IPS-18a (cell line): ENCODE results near the gene RAB23.

Experiments used
- H3K27ac ChIP-seq: one replicate; pipeline ENCODE4 v1.5.1; 2013; ENCODE audit warnings: low read length
- H3K27me3 ChIP-seq: one replicate; pipeline ENCODE4 v1.6.1; 2013; ENCODE audit warnings: mild to moderate bottlenecking, low read length; ENCODE audit not compliant: control insufficient read depth, insufficient read depth
- H3K36me3 ChIP-seq: one replicate; pipeline ENCODE4 v1.6.1; 2013; ENCODE audit warnings: low read depth, low read length; ENCODE audit not compliant: control insufficient read depth
- H3K4me1 ChIP-seq: one replicate; pipeline ENCODE4 v1.6.1; 2013; ENCODE audit warnings: low read depth, low read length; ENCODE audit not compliant: control insufficient read depth
- H3K4me3 ChIP-seq: one replicate; pipeline ENCODE4 v1.5.1; 2013; ENCODE audit warnings: low read length
- H3K9ac ChIP-seq: one replicate; pipeline ENCODE4 v1.6.1; 2013; ENCODE audit warnings: mild to moderate bottlenecking, low read length, moderate library complexity
- H3K9me3 ChIP-seq: one replicate; pipeline ENCODE4 v1.6.1; 2013; ENCODE audit warnings: low read depth, low read length; ENCODE audit not compliant: control insufficient read depth

The RAB23 gene

GRCh38 chr6:57207141-57207540, 15.0 kb downstream of the RAB23 start:
- Histone ChIP-seq H3K9ac (no peak overlapping the region), H3K9me3 (no peaks in the 10 kb centered on the region), H3K27ac (no peak overlapping the region)

GRCh38 chr6:57205550-57206328, 16.4 kb downstream of the RAB23 start:
- no peaks in the 10 kb centered on the region for H3K36me3 ChIP-seq
- H3K27ac ChIP-seq, result no peak overlapping the region
- no peak overlapping the region for H3K4me3 ChIP-seq
- H3K9me3 ChIP-seq, result no peaks in the 10 kb centered on the region
- H3K27me3 ChIP-seq, result no peaks in the 10 kb centered on the region
- no peak overlapping the region for H3K9ac ChIP-seq
- no peaks in the 10 kb centered on the region for H3K4me1 ChIP-seq

More at GRCh38 chr6:57207141-57207540, 15.0 kb downstream of the RAB23 start:
- Histone ChIP-seq H3K4me3 (no peak overlapping the region), H3K36me3 (no peaks in the 10 kb centered on the region), H3K4me1 (no peaks in the 10 kb centered on the region), H3K27me3 (no peaks in the 10 kb centered on the region)

- Histone ChIP-seq H3K36me3 (no peaks in the 10 kb centered on the region), H3K27ac (no peak overlapping the region), H3K4me3 (no peak overlapping the region), H3K4me1 (peaks cover 8% of the 10 kb centered on the region), H3K9ac (no peak overlapping the region), H3K27me3 (no peaks in the 10 kb centered on the region), H3K9me3 (no peaks in the 10 kb centered on the region)
Observed at GRCh38 chr6:57201718-57202117, 20.4 kb downstream of the RAB23 start.

GRCh38 chr6:57198926-57199636, 23.0 kb downstream of the RAB23 start:
- Histone ChIP-seq H3K9ac (no peak overlapping the region), H3K9me3 (no peaks in the 10 kb centered on the region), H3K27me3 (no peaks in the 10 kb centered on the region), H3K36me3 (no peaks in the 10 kb centered on the region), H3K4me3 (no peak overlapping the region), H3K27ac (no peak overlapping the region), H3K4me1 (peaks cover 8% of the 10 kb centered on the region)

GRCh38 chr6:57195457-57195856, 26.6 kb downstream of the RAB23 start:
- Histone ChIP-seq H3K36me3 (peaks cover 17% of the 10 kb centered on the region), H3K27me3 (no peaks in the 10 kb centered on the region), H3K27ac (no peak overlapping the region), H3K4me3 (no peak overlapping the region), H3K9ac (no peak overlapping the region), H3K4me1 (peaks cover 8% of the 10 kb centered on the region), H3K9me3 (no peaks in the 10 kb centered on the region)

GRCh38 chr6:57193177-57193576, 28.9 kb downstream of the RAB23 start:
- H3K27ac ChIP-seq, result no peak overlapping the region
- peaks cover 28% of the 10 kb centered on the region for H3K36me3 ChIP-seq
- H3K27me3 ChIP-seq, result no peaks in the 10 kb centered on the region
- no peak overlapping the region for H3K9ac ChIP-seq
- H3K4me3 ChIP-seq, result no peak overlapping the region
- H3K4me1 ChIP-seq, result no peaks in the 10 kb centered on the region
- H3K9me3 ChIP-seq, result no peaks in the 10 kb centered on the region

GRCh38 chr6:57190140-57190539, 32.0 kb downstream of the RAB23 start:
- Histone ChIP-seq H3K4me1 (no peaks in the 10 kb centered on the region), H3K9ac (no peak overlapping the region), H3K9me3 (no peaks in the 10 kb centered on the region), H3K4me3 (no peak overlapping the region), H3K27me3 (no peaks in the 10 kb centered on the region), H3K27ac (no peak overlapping the region), H3K36me3 (peaks cover 31% of the 10 kb centered on the region)

GRCh38 chr6:57183336-57183735, 38.8 kb downstream of the RAB23 start:
- Histone ChIP-seq H3K9ac (no peak overlapping the region), H3K4me3 (no peak overlapping the region), H3K27me3 (no peaks in the 10 kb centered on the region), H3K9me3 (no peaks in the 10 kb centered on the region), H3K4me1 (no peaks in the 10 kb centered on the region), H3K36me3 (peaks cover 28% of the 10 kb centered on the region), H3K27ac (no peak overlapping the region)

- Histone ChIP-seq H3K9me3 (no peaks in the 10 kb centered on the region), H3K4me1 (no peaks in the 10 kb centered on the region), H3K27ac (no peak overlapping the region), H3K9ac (no peak overlapping the region), H3K4me3 (no peak overlapping the region), H3K36me3 (peaks cover 28% of the 10 kb centered on the region), H3K27me3 (no peaks in the 10 kb centered on the region)
Observed at GRCh38 chr6:57182017-57182432, 40.1 kb downstream of the RAB23 start.

GRCh38 chr6:57180596-57180995, 41.5 kb downstream of the RAB23 start:
- no peaks in the 10 kb centered on the region for H3K27me3 ChIP-seq
- no peak overlapping the region for H3K27ac ChIP-seq
- H3K9ac ChIP-seq, result no peak overlapping the region
- H3K4me3 ChIP-seq, result no peak overlapping the region
- no peaks in the 10 kb centered on the region for H3K9me3 ChIP-seq
- H3K4me1 ChIP-seq, result no peaks in the 10 kb centered on the region
- H3K36me3 ChIP-seq, result peaks cover 27% of the 10 kb centered on the region

- Histone ChIP-seq H3K4me1 (peaks cover 21% of the 10 kb centered on the region), H3K27me3 (peaks cover 14% of the 10 kb centered on the region), H3K9me3 (no peaks in the 10 kb centered on the region), H3K9ac (no peak overlapping the region), H3K27ac (no peak overlapping the region), H3K36me3 (peaks cover 4% of the 10 kb centered on the region), H3K4me3 (no peak overlapping the region)
Observed at GRCh38 chr6:57177545-57178265, 44.4 kb downstream of the RAB23 start.
